WTC11 (cell line): ENCODE data around the gene TBC1D22A.

Source experiments
- CBFB ChIP-seq: sonication (generic); formaldehyde crosslinking; IDR thresholded peaks from 2 replicates; pipeline ENCODE4 v1.8.1; 2022; ENCODE audit warnings: mild to moderate bottlenecking, low read depth, missing genetic modification reagents
- CREM ChIP-seq: sonication (generic); formaldehyde crosslinking; IDR thresholded peaks from 2 replicates; pipeline ENCODE4 v1.8.1; 2022; ENCODE audit warnings: mild to moderate bottlenecking, missing genetic modification reagents, moderate library complexity
- JUN ChIP-seq: sonication (generic); formaldehyde crosslinking; IDR thresholded peaks from 2 replicates; pipeline ENCODE4 v1.8.0; 2023; ENCODE audit warnings: mild to moderate bottlenecking, missing genetic modification reagents
- TF ChIP-seq, protein P1 (sequence below): fragments of 200-600 bp; IDR thresholded peaks from 2 replicates; pipeline ENCODE4 v1.8.0; 2022; ENCODE audit warnings: antibody characterized with exemption
- TF ChIP-seq, protein P2 (sequence below): sonication (generic); formaldehyde crosslinking; IDR thresholded peaks from 2 replicates; pipeline ENCODE4 v1.8.0; 2022; ENCODE audit warnings: missing genetic modification reagents
- TF ChIP-seq, protein P3 (sequence below): sonication (generic); formaldehyde crosslinking; IDR thresholded peaks from 2 replicates; pipeline ENCODE4 v1.8.0; 2023; ENCODE audit warnings: missing genetic modification reagents, mild to moderate bottlenecking, borderline replicate concordance
- TF ChIP-seq, protein P4 (sequence below): sonication (generic); formaldehyde crosslinking; IDR thresholded peaks from 2 replicates; pipeline ENCODE4 v1.8.0; 2022; ENCODE audit warnings: mild to moderate bottlenecking, missing genetic modification reagents
- TF ChIP-seq, protein P5 (sequence below): sonication (generic); formaldehyde crosslinking; IDR thresholded peaks from 2 replicates; pipeline ENCODE4 v1.8.0; 2022; ENCODE audit warnings: mild to moderate bottlenecking, missing genetic modification reagents

DNA sequence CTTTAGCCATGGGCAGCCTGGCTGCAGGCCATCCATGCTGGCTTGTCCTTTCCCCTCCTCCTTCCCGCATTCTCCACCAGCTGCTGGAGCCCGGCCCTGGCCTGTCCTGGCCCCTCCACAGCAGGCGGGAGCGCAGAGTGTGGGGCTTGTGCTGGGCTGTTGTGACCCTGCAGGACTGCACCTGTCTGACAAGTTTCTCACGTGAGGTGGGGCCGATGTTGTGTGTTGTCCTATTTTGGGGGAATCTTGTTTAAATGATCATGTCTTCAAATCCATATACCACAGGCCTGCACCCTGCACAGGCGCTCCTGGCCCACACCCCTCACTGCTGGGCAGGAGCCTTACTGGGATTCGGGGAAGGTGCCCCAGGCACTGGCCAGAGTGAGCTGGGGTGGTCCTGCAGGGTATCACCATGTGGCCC lies 30.4 kb downstream of the TBC1D22A start:
- TF ChIP-seq, protein P1, sequence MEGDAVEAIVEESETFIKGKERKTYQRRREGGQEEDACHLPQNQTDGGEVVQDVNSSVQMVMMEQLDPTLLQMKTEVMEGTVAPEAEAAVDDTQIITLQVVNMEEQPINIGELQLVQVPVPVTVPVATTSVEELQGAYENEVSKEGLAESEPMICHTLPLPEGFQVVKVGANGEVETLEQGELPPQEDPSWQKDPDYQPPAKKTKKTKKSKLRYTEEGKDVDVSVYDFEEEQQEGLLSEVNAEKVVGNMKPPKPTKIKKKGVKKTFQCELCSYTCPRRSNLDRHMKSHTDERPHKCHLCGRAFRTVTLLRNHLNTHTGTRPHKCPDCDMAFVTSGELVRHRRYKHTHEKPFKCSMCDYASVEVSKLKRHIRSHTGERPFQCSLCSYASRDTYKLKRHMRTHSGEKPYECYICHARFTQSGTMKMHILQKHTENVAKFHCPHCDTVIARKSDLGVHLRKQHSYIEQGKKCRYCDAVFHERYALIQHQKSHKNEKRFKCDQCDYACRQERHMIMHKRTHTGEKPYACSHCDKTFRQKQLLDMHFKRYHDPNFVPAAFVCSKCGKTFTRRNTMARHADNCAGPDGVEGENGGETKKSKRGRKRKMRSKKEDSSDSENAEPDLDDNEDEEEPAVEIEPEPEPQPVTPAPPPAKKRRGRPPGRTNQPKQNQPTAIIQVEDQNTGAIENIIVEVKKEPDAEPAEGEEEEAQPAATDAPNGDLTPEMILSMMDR = no peak
- TF ChIP-seq, protein P2, sequence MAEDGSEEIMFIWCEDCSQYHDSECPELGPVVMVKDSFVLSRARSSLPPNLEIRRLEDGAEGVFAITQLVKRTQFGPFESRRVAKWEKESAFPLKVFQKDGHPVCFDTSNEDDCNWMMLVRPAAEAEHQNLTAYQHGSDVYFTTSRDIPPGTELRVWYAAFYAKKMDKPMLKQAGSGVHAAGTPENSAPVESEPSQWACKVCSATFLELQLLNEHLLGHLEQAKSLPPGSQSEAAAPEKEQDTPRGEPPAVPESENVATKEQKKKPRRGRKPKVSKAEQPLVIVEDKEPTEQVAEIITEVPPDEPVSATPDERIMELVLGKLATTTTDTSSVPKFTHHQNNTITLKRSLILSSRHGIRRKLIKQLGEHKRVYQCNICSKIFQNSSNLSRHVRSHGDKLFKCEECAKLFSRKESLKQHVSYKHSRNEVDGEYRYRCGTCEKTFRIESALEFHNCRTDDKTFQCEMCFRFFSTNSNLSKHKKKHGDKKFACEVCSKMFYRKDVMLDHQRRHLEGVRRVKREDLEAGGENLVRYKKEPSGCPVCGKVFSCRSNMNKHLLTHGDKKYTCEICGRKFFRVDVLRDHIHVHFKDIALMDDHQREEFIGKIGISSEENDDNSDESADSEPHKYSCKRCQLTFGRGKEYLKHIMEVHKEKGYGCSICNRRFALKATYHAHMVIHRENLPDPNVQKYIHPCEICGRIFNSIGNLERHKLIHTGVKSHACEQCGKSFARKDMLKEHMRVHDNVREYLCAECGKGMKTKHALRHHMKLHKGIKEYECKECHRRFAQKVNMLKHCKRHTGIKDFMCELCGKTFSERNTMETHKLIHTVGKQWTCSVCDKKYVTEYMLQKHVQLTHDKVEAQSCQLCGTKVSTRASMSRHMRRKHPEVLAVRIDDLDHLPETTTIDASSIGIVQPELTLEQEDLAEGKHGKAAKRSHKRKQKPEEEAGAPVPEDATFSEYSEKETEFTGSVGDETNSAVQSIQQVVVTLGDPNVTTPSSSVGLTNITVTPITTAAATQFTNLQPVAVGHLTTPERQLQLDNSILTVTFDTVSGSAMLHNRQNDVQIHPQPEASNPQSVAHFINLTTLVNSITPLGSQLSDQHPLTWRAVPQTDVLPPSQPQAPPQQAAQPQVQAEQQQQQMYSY = no peak
- TF ChIP-seq, protein P3, sequence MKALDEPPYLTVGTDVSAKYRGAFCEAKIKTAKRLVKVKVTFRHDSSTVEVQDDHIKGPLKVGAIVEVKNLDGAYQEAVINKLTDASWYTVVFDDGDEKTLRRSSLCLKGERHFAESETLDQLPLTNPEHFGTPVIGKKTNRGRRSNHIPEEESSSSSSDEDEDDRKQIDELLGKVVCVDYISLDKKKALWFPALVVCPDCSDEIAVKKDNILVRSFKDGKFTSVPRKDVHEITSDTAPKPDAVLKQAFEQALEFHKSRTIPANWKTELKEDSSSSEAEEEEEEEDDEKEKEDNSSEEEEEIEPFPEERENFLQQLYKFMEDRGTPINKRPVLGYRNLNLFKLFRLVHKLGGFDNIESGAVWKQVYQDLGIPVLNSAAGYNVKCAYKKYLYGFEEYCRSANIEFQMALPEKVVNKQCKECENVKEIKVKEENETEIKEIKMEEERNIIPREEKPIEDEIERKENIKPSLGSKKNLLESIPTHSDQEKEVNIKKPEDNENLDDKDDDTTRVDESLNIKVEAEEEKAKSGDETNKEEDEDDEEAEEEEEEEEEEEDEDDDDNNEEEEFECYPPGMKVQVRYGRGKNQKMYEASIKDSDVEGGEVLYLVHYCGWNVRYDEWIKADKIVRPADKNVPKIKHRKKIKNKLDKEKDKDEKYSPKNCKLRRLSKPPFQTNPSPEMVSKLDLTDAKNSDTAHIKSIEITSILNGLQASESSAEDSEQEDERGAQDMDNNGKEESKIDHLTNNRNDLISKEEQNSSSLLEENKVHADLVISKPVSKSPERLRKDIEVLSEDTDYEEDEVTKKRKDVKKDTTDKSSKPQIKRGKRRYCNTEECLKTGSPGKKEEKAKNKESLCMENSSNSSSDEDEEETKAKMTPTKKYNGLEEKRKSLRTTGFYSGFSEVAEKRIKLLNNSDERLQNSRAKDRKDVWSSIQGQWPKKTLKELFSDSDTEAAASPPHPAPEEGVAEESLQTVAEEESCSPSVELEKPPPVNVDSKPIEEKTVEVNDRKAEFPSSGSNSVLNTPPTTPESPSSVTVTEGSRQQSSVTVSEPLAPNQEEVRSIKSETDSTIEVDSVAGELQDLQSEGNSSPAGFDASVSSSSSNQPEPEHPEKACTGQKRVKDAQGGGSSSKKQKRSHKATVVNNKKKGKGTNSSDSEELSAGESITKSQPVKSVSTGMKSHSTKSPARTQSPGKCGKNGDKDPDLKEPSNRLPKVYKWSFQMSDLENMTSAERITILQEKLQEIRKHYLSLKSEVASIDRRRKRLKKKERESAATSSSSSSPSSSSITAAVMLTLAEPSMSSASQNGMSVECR (CRISPR knock-in tag) = no peak
- TF ChIP-seq CBFB (CRISPR knock-in tag) = no peak
- TF ChIP-seq JUN (CRISPR knock-in tag) = no peak
- TF ChIP-seq CREM (CRISPR knock-in tag) = no peak
- TF ChIP-seq, protein P4, sequence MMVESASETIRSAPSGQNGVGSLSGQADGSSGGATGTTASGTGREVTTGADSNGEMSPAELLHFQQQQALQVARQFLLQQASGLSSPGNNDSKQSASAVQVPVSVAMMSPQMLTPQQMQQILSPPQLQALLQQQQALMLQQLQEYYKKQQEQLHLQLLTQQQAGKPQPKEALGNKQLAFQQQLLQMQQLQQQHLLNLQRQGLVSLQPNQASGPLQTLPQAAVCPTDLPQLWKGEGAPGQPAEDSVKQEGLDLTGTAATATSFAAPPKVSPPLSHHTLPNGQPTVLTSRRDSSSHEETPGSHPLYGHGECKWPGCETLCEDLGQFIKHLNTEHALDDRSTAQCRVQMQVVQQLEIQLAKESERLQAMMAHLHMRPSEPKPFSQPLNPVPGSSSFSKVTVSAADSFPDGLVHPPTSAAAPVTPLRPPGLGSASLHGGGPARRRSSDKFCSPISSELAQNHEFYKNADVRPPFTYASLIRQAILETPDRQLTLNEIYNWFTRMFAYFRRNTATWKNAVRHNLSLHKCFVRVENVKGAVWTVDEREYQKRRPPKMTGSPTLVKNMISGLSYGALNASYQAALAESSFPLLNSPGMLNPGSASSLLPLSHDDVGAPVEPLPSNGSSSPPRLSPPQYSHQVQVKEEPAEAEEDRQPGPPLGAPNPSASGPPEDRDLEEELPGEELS = no peak
- TF ChIP-seq, protein P5, sequence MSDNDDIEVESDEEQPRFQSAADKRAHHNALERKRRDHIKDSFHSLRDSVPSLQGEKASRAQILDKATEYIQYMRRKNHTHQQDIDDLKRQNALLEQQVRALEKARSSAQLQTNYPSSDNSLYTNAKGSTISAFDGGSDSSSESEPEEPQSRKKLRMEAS = no peak
